ENCODE data around the gene SPAAR. TPM values are rescaled to one million over a fixed set of nuclear protein-coding genes. Genes with fewer than 3 reads are reported as not detected.

SPAAR gene
- total RNA-seq, 1 experiment from 2014 or later: 0.37 TPM

- CTCF ChIA-PET: interaction anchor here (0.6 kb wide), 1 partner anchor 595 kb away, joined by 9 read pairs; no protein-coding TSS in a partner anchor
- TF ChIP-seq EZH2 (IDR thresholded peaks at IDR 0.05; ENCODE audit: borderline replicate concordance, low read depth, low read length, poor library complexity, severe bottlenecking) (no peak), CTCF (conservative IDR thresholded peaks at IDR 0.05; ENCODE audit: low read depth, low read length) (no peak)
- intact Hi-C loops (cut with micrococcal nuclease; ENCODE audit: unreplicated experiment): no loop called here
- BruUV-seq (replicated peaks): no TSS peak
- H3K4me3 ChIP-seq (ENCODE audit: low read depth, low read length, poor library complexity, severe bottlenecking): no peak within 1 kb of the TSS
- H3K27ac ChIP-seq (ENCODE audit: low read depth, low read length, poor library complexity, severe bottlenecking): no peak within 1 kb of the TSS
- H3K36me3 ChIP-seq (ENCODE audit: insufficient read depth, low read length, poor library complexity, severe bottlenecking): no peaks in the 10 kb centered on the region
- H3K27me3 ChIP-seq (replicated peaks; ENCODE audit: insufficient read depth, low read depth, low read length, poor library complexity): peaks cover 25% of the 10 kb centered on the region
- POLR2A ChIA-PET (ENCODE audit: low non-redundant PET): no interaction called here
- no peak for DNase-seq (ENCODE audit: low spot score)
- no peaks in the 10 kb centered on the region for H3K4me1 ChIP-seq (ENCODE audit: insufficient read depth, low read length, poor library complexity, severe bottlenecking)
- no peaks in the 10 kb centered on the region for H3K9me3 ChIP-seq (ENCODE audit: low read depth, low read length, poor library complexity, severe bottlenecking)
These were observed 49.0 kb downstream of the SPAAR start, which contains the start of gene OR2S2 for GRCh38 chr9:35958104-35958837. TSS of gene OR2S2 (minus strand) at chr9:35958154. CDS start at chr9:35958098, 56 bp downstream.

GRCh38 chr9:35960039-35960655, 50.9 kb downstream of the SPAAR start:
- Histone ChIP-seq H3K27ac (ENCODE audit: low read depth, low read length, poor library complexity, severe bottlenecking) (no peak overlapping the region), H3K4me3 (ENCODE audit: low read depth, low read length, poor library complexity, severe bottlenecking) (no peak overlapping the region), H3K27me3 (replicated peaks; ENCODE audit: insufficient read depth, low read depth, low read length, poor library complexity) (peaks cover 25% of the 10 kb centered on the region), H3K9me3 (ENCODE audit: low read depth, low read length, poor library complexity, severe bottlenecking) (no peaks in the 10 kb centered on the region), H3K36me3 (ENCODE audit: insufficient read depth, low read length, poor library complexity, severe bottlenecking) (no peaks in the 10 kb centered on the region), H3K4me1 (ENCODE audit: insufficient read depth, low read length, poor library complexity, severe bottlenecking) (no peaks in the 10 kb centered on the region)
- POLR2A ChIA-PET (ENCODE audit: low non-redundant PET): no interaction called here
- no TSS peak for BruUV-seq (replicated peaks)
- DNase-seq (ENCODE audit: low spot score): no peak
- TF ChIP-seq CTCF (conservative IDR thresholded peaks at IDR 0.05; ENCODE audit: low read depth, low read length) (no peak), EZH2 (IDR thresholded peaks at IDR 0.05; ENCODE audit: borderline replicate concordance, low read depth, low read length, poor library complexity, severe bottlenecking) (no peak)
- intact Hi-C loops (cut with micrococcal nuclease; ENCODE audit: unreplicated experiment): no loop called here
- CTCF ChIA-PET: no interaction called here

Other genes with a start within 250 kb of the SPAAR start
- 25.0 and 27.7 TPM in 2 replicates for gene ARHGEF39, start 244.3 kb upstream of the SPAAR start, total RNA-seq (2021)
- 0.32 and 1.4 TPM in 2 replicates for gene CA9, start 235.6 kb upstream of the SPAAR start, total RNA-seq (2021)
- gene TPM2, start 219.6 kb upstream of the SPAAR start, total RNA-seq (2021): 39.2 and 44.3 TPM in 2 replicates
- gene TLN1, start 177.3 kb upstream of the SPAAR start, total RNA-seq (2021): 173 and 178 TPM in 2 replicates
- 27.6 and 29.1 TPM in 2 replicates for gene CREB3, start 176.8 kb upstream of the SPAAR start, total RNA-seq (2021)
- gene GBA2, start 160.3 kb upstream of the SPAAR start, total RNA-seq (2021): 67.6 and 70.5 TPM in 2 replicates
- 21.9 and 26.3 TPM in 2 replicates for gene RGP1, start 160.2 kb upstream of the SPAAR start, total RNA-seq (2021)
- gene MSMP, start 155.2 kb upstream of the SPAAR start, total RNA-seq (2021): not detected in 2 replicates
- gene NPR2, start 117.9 kb upstream of the SPAAR start, total RNA-seq (2021): 4.7 and 9.1 TPM in 2 replicates
- gene SPAG8, start 97.2 kb upstream of the SPAAR start, total RNA-seq (2021): 1.1 and 1.4 TPM in 2 replicates
- 51.5 and 68.9 TPM in 2 replicates for gene HINT2, start 94.4 kb upstream of the SPAAR start, total RNA-seq (2021)
- gene FAM221B, start 80.8 kb upstream of the SPAAR start, total RNA-seq (2021): not detected in 2 replicates
- 6.9 and 10.9 TPM in 2 replicates for gene TMEM8B, start 80.3 kb upstream of the SPAAR start, total RNA-seq (2021)
- gene OR13J1, start 39.1 kb upstream of the SPAAR start, total RNA-seq (2021): not detected in 2 replicates
- gene HRCT1, start 3.3 kb upstream of the SPAAR start, total RNA-seq (2021): 0.33 TPM in 1 of 2 replicates, not detected in the other
- gene OR2S2, start 48.7 kb downstream of the SPAAR start, total RNA-seq (2021): not detected in 2 replicates
- gene RECK, start 127.4 kb downstream of the SPAAR start, total RNA-seq (2021): 9.1 and 11.9 TPM in 2 replicates
- 5.0 and 6.9 TPM in 2 replicates for gene GLIPR2, start 227.2 kb downstream of the SPAAR start, total RNA-seq (2021)

All from A673 (cell line).